HepG2 (cell line): Measurements from ENCODE around the gene BFSP1. TPM values are rescaled to one million over a fixed set of nuclear protein-coding genes. Genes with fewer than 3 reads are reported as not detected.

Experiments
- AHR ChIP-seq: IDR thresholded peaks from 2 replicates; pipeline ENCODE4 v1.6.1; 2018; ENCODE audit warnings: missing genetic modification reagents, missing compliant biosample characterization
- ARID3A ChIP-seq: IDR thresholded peaks from 2 replicates; pipeline ENCODE4 v1.6.1; 2012; ENCODE audit warnings: low read depth, low read length, improper control_type of control experiment
- CEBPZ ChIP-seq: IDR thresholded peaks from 2 replicates; pipeline ENCODE4 v1.6.1; 2012; ENCODE audit warnings: low read length, improper control_type of control experiment
- CENPX ChIP-seq: sonication (generic); formaldehyde crosslinking; IDR thresholded peaks from 2 replicates; pipeline ENCODE4 v1.9.0; 2021; ENCODE audit warnings: mild to moderate bottlenecking, missing genetic modification reagents, moderate library complexity
- ETV5 ChIP-seq: IDR thresholded peaks from 2 replicates; pipeline ENCODE4 v1.6.1; 2018; ENCODE audit warnings: missing biosample characterization, missing genetic modification reagents, inconsistent platforms, borderline replicate concordance
- EZH2 ChIP-seq: conservative IDR thresholded peaks from 2 replicates; pipeline ENCODE4 v1.6.1; 2012; ENCODE audit warnings: mild to moderate bottlenecking, low read depth, low read length, moderate library complexity
- HNRNPL ChIP-seq: fragments of 200-400 bp; formaldehyde crosslinking; IDR thresholded peaks from 2 replicates; pipeline ENCODE4 v1.6.1; 2017; ENCODE audit warnings: mild to moderate bottlenecking, low read depth, low read length
- HOXA3 ChIP-seq: sonication (generic); formaldehyde crosslinking; IDR thresholded peaks from 2 replicates; pipeline ENCODE4 v1.5.0; 2020; ENCODE audit warnings: missing genetic modification reagents
- KLF11 ChIP-seq: IDR thresholded peaks from 2 replicates; pipeline ENCODE4 v1.6.1; 2016; ENCODE audit warnings: missing compliant biosample characterization
- MAZ ChIP-seq, 2 experiments: sonication (generic) in 1 of 2; formaldehyde crosslinking in 1 of 2; IDR thresholded peaks; 2 replicates each; pipeline versions ENCODE4 v1.5.0 to v1.6.1; 2012 to 2020; ENCODE audit warnings: low read depth in 2 of 2, mild to moderate bottlenecking in 2 of 2, borderline replicate concordance in 1 of 2, improper control_type of control experiment in 1 of 2, low read length in 1 of 2, missing genetic modification reagents in 1 of 2, moderate library complexity in 1 of 2
- PAX8 ChIP-seq: sonication (generic); formaldehyde crosslinking; IDR thresholded peaks from 2 replicates; pipeline ENCODE4 v1.8.0; 2022; ENCODE audit warnings: mild to moderate bottlenecking, missing genetic modification reagents, borderline replicate concordance
- TEAD2 ChIP-seq: sonication (generic); formaldehyde crosslinking; IDR thresholded peaks from 2 replicates; pipeline ENCODE4 v1.9.0; 2021; ENCODE audit warnings: missing genetic modification reagents
- TGIF2 ChIP-seq: IDR thresholded peaks from 2 replicates; pipeline ENCODE4 v1.6.1; 2016; ENCODE audit warnings: control low read depth, missing compliant biosample characterization
- ZNF280D ChIP-seq: sonication (generic); formaldehyde crosslinking; IDR thresholded peaks from 2 replicates; pipeline ENCODE4 v1.5.1; 2020; ENCODE audit warnings: mild to moderate bottlenecking, missing genetic modification reagents
- ZNF782 ChIP-seq: sonication (generic); formaldehyde crosslinking; IDR thresholded peaks from 2 replicates; pipeline ENCODE4 v1.4.0; 2020; ENCODE audit warnings: missing genetic modification reagents, mild to moderate bottlenecking, borderline replicate concordance
- polyA plus RNA-seq, 8 experiments: library from polyadenylated mRNA; depleted of rRNA in 3 of 8; stranded (reverse) in 7 of 8; unstranded in 1 of 8; fragments of >200 nt; fragmentation: Illumina TruSeq in 4 of 8; extraction: Trizol in 4 of 8; gene quantifications; 2 replicates each; pipeline versions ENCODE4 v1.2.1 to v1.2.3, GENCODE V29; 2011 to 2016; ENCODE audit warnings: low read depth in 4 of 8, missing spikeins in 1 of 8, mixed read lengths in 1 of 8; ENCODE audit not compliant: insufficient read depth in 1 of 8
- total RNA-seq, 5 experiments: library from RNA; depleted of rRNA; stranded (reverse); fragments of >200 nt; fragmentation: Illumina TruSeq; extraction: Trizol; gene quantifications; 2 replicates each; pipeline ENCODE4 v1.2.3, GENCODE V29; 2016; ENCODE audit warnings: low read depth in 1 of 5
- TF ChIP-seq, protein P1 (sequence below): sonication (generic); formaldehyde crosslinking; IDR thresholded peaks from 2 replicates; pipeline ENCODE4 v1.8.1; 2022; ENCODE audit warnings: low read depth, mild to moderate bottlenecking, missing genetic modification reagents
- TF ChIP-seq, protein P2 (sequence below): sonication (generic); formaldehyde crosslinking; IDR thresholded peaks from 2 replicates; pipeline ENCODE4 v1.4.0; 2020; ENCODE audit warnings: mild to moderate bottlenecking, missing genetic modification reagents

The BFSP1 gene
- total and polyA plus RNA-seq, 2 of the 13 experiments (the other 11 are each of a cell fraction or from before 2014, with no cell fraction given), result 0.22 to 0.26 TPM

DNA sequence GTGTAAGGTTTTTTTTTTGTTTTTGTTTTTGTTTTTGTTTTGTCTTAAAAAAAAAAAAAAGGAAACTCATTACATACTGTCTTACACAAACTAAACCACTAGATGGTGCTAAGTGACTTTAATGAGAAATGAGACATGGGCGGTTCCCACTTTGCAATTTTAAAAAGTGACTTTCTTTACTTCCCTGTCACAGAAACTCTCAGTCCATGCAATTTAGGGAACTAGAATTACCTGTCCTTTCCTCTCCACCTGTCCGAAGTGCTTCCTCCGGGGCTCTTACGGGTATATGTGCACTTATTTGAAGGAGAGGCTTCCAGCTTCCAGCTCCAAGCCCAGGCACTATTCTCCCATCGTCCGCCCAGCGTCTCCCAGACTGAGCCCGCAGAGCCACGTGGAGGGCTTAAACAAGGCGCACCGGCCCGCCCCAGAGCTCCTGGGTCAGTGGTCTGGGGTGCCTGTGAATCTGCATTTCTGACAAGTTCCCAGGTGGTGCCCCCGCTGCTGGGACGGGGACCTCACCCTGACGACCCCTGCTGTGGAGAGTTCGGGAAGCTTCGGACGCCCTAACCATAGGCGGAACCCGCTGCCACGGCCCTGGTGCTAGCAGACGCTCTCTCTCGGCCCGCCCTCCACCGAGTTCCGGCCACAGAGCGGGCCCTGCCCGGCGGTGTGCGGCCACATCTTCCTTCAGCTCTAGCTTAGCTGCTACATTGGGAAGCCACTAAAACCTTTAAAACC lies 26.1 kb downstream of the BFSP1 start (continued):
- peak; percentile 44; the same call in 1 of the 2 replicates for TF ChIP-seq ARID3A
- peak; percentile 53 for TF ChIP-seq HOXA3
- TF ChIP-seq TEAD2 (CRISPR knock-in tag), result no peak
- peak; percentile 55 for TF ChIP-seq ETV5
- TF ChIP-seq, protein P1, sequence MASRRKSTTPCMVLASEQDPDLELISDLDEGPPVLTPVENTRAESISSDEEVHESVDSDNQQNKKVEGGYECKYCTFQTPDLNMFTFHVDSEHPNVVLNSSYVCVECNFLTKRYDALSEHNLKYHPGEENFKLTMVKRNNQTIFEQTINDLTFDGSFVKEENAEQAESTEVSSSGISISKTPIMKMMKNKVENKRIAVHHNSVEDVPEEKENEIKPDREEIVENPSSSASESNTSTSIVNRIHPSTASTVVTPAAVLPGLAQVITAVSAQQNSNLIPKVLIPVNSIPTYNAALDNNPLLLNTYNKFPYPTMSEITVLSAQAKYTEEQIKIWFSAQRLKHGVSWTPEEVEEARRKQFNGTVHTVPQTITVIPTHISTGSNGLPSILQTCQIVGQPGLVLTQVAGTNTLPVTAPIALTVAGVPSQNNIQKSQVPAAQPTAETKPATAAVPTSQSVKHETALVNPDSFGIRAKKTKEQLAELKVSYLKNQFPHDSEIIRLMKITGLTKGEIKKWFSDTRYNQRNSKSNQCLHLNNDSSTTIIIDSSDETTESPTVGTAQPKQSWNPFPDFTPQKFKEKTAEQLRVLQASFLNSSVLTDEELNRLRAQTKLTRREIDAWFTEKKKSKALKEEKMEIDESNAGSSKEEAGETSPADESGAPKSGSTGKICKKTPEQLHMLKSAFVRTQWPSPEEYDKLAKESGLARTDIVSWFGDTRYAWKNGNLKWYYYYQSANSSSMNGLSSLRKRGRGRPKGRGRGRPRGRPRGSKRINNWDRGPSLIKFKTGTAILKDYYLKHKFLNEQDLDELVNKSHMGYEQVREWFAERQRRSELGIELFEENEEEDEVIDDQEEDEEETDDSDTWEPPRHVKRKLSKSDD (CRISPR knock-in tag), result no peak
- peak; percentile 31; the same call in 1 of the 2 replicates for TF ChIP-seq ZNF782
- no peak for TF ChIP-seq HNRNPL
- no peak for TF ChIP-seq TGIF2
- no peak for TF ChIP-seq MAZ (IDR thresholded peaks at IDR 0.05; ENCODE audit: borderline replicate concordance, low read depth, low read length)
- no peak for TF ChIP-seq MAZ (CRISPR knock-in tag; IDR thresholded peaks at IDR 0.05; ENCODE audit: low read depth)
- TF ChIP-seq PAX8 (CRISPR knock-in tag), result peak; percentile 88; the same call in 1 of the 2 replicates
- TF ChIP-seq ZNF280D (CRISPR knock-in tag), result peak; percentile 16; the same call in 1 of the 2 replicates
- peak; percentile 64; the same call in 1 of the 2 replicates for TF ChIP-seq KLF11 (CRISPR knock-in tag)
- TF ChIP-seq, protein P2, sequence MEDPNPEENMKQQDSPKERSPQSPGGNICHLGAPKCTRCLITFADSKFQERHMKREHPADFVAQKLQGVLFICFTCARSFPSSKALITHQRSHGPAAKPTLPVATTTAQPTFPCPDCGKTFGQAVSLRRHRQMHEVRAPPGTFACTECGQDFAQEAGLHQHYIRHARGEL, result peak; percentile 44; the same call in 1 of the 2 replicates
- TF ChIP-seq AHR (CRISPR knock-in tag), result peak; percentile 86; the same call in 1 of the 2 replicates
- no peak for TF ChIP-seq CEBPZ
- 0 out of 2 replicates have a peak, but pooled peaks have one; percentile 54 for TF ChIP-seq EZH2
- TF ChIP-seq CENPX, result no peak
